Mesothelial cell of epicardium (in vitro differentiated cells): Measurements from ENCODE around the gene TH. TPM values are rescaled to one million over a fixed set of nuclear protein-coding genes. Genes with fewer than 3 reads are reported as not detected.

ENCODE experiments used
- DNase-seq, 2 experiments: peaks; one replicate each; pipeline ENCODE4 v3.0.0; 2021; ENCODE audit warnings: low spot score in 2 of 2; ENCODE audit not compliant: unreplicated experiment in 2 of 2
- H3K27ac Mint-ChIP-seq: 2 replicates; pipeline ENCODE4 v1.8.0; 2021; ENCODE audit warnings: mixed read lengths
- H3K27me3 Mint-ChIP-seq: 2 replicates; pipeline ENCODE4 v1.8.0; 2021; ENCODE audit warnings: low read depth, mixed read lengths
- H3K36me3 Mint-ChIP-seq: 2 replicates; pipeline ENCODE4 v1.8.0; 2021; ENCODE audit warnings: mixed read lengths
- H3K4me1 Mint-ChIP-seq: 2 replicates; pipeline ENCODE4 v1.8.0; 2021; ENCODE audit warnings: mixed read lengths
- H3K4me3 Mint-ChIP-seq: 2 replicates; pipeline ENCODE4 v1.8.0; 2021; ENCODE audit warnings: mild to moderate bottlenecking, moderate library complexity, mixed read lengths
- H3K9me3 Mint-ChIP-seq: 2 replicates; pipeline ENCODE4 v1.8.0; 2021; ENCODE audit warnings: mixed read lengths
- total RNA-seq: library from RNA; stranded (reverse); gene quantifications from 3 replicates; pipeline ENCODE4 v1.2.1, GENCODE V29; 2021
- TF ChIP-seq, protein P1 (sequence below): fragments of 200-600 bp; sonication (generic); IDR thresholded peaks from one replicate; pipeline ENCODE4 v1.5.0; 2021; ENCODE audit warnings: antibody characterized with exemption; ENCODE audit not compliant: unreplicated experiment

Gene TH
- total RNA-seq, 1 donor from 2014 or later: 1.4 TPM

DNA sequence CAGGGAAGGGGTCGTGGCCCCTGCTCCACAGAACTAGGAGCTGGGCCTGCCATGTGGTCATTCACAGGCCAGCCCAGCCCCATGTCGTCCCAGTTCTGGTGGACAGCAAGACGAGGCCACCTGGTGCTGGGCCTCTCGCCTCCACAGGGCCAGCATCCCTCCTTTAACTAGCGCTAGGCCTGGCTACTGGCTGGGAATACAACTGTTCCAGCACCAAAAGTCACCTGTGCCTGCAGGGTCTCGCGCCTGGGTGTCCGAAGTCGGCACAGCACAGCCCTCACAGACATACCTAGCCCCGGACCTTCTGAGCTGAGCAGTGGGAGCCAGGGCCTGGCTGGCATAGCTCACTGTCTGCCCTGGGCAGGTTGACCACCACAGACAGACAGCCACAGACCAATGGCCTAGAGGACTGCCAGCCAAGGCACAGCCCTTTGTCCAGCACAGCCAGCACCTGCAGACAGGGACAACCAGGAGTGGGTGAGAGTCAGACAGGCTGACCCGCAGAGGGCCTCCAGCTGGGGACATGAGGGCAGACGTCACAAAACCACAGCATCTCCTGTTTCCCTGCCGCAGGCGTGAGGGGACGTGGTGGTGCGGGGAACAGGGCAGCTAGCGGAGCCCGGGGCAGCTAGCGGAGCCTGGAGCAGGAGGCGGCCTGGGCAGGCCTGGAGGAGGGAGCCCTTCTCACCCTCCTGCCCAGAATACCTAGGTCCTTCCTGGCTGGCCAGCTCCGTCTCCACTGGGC is 27.2 kb upstream of the TH start:
- no peak overlapping the region for H3K4me3 Mint-ChIP-seq
- H3K9me3 Mint-ChIP-seq: peaks cover 8% of the 10 kb centered on the region
- no peak for DNase-seq
- H3K27me3 Mint-ChIP-seq: peaks cover 17% of the 10 kb centered on the region
- no peaks in the 10 kb centered on the region for H3K36me3 Mint-ChIP-seq
- TF ChIP-seq, protein P1, sequence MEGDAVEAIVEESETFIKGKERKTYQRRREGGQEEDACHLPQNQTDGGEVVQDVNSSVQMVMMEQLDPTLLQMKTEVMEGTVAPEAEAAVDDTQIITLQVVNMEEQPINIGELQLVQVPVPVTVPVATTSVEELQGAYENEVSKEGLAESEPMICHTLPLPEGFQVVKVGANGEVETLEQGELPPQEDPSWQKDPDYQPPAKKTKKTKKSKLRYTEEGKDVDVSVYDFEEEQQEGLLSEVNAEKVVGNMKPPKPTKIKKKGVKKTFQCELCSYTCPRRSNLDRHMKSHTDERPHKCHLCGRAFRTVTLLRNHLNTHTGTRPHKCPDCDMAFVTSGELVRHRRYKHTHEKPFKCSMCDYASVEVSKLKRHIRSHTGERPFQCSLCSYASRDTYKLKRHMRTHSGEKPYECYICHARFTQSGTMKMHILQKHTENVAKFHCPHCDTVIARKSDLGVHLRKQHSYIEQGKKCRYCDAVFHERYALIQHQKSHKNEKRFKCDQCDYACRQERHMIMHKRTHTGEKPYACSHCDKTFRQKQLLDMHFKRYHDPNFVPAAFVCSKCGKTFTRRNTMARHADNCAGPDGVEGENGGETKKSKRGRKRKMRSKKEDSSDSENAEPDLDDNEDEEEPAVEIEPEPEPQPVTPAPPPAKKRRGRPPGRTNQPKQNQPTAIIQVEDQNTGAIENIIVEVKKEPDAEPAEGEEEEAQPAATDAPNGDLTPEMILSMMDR: no peak
- no peak overlapping the region for H3K27ac Mint-ChIP-seq
- H3K4me1 Mint-ChIP-seq: peaks cover 8% of the 10 kb centered on the region

GRCh38 chr11:2197771-2198520 is 26.3 kb upstream of the TH start:
- no peaks in the 10 kb centered on the region for H3K36me3 Mint-ChIP-seq

DNA sequence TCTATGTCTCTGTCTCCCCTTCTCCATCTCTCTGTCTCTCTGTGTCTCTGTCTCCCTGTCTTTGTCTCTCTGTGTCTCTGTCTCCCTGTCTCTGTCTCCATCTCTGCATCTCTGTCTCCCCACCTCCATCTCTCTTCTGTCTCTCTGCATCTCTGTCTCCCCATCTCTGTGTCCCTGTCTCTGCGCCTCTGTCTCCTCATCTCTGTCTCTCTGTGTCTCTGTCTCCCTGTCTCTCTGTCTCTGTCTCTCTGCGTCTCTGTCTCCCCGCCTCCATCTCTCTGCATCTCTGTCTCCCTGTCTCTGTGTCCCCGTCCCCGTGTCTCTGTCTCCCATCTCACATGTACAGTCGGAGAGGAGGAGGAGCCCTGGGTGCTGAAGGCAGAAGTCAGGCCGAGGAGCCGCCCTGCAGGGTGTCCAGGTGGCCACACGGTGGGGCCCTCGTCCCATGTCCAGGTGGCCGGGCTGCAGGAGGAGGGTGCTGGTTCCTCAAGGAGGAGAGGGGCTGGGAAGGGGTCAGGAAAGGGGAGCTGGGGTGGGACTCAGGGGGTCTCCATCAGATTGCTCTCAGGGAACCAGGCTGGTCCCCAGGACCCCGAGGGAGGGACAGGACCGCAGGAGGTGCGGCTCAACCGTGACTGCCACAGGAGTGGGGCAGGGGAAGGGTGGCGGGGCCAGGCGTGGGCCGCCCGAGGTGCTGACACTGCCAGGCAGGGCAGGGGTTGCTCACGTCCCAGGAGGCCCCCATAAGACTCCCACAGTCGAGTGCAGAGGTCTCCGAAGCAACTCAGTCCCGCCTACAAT is 25.6 kb upstream of the TH start:
- Mint-ChIP-seq H3K9me3 (peaks cover 8% of the 10 kb centered on the region), H3K27me3 (peaks cover 17% of the 10 kb centered on the region), H3K4me3 (no peak overlapping the region), H3K27ac (no peak overlapping the region), H3K4me1 (no peaks in the 10 kb centered on the region), H3K36me3 (no peaks in the 10 kb centered on the region)
- TF ChIP-seq, protein P1: peak; percentile 74
- DNase-seq: peak; percentile 72 to 87

More at GRCh38 chr11:2197771-2198520, 26.3 kb upstream of the TH start:
- H3K27me3 Mint-ChIP-seq: peaks cover 17% of the 10 kb centered on the region
- peaks cover 2% of the 10 kb centered on the region for H3K4me1 Mint-ChIP-seq
- no peak overlapping the region for H3K4me3 Mint-ChIP-seq
- DNase-seq: no peak
- no peak overlapping the region for H3K27ac Mint-ChIP-seq
- peaks cover 8% of the 10 kb centered on the region for H3K9me3 Mint-ChIP-seq
- TF ChIP-seq, protein P1: no peak

- Mint-ChIP-seq H3K27ac (no peak overlapping the region), H3K4me1 (peaks cover 4% of the 10 kb centered on the region)
- DNase-seq: no peak
Observed at GRCh38 chr11:2195756-2196088, 24.1 kb upstream of the TH start.

More at GRCh38 chr11:2195756-2196088, 24.1 kb upstream of the TH start:
- Mint-ChIP-seq H3K9me3 (peaks cover 2% of the 10 kb centered on the region), H3K36me3 (no peaks in the 10 kb centered on the region), H3K4me3 (no peak overlapping the region), H3K27me3 (peaks cover 20% of the 10 kb centered on the region)
- TF ChIP-seq, protein P1: no peak
